Natural killer cell (primary cell): ENCODE data around the gene MCTP1. TPM values are rescaled to one million over a fixed set of nuclear protein-coding genes. Genes with fewer than 3 reads are reported as not detected.

Experiments
- ATAC-seq, 3 donors: fragments of 150-1000 bp in 2 of 3; fragments of 200-7000 bp in 1 of 3; cut with Tn5 transposase; 1 replicate in 1 of 3; 2 replicates in 2 of 3; pipeline ENCODE4 v1.10.0; 2021; ENCODE audit warnings: mild to moderate bottlenecking in 2 of 3, moderate library complexity in 2 of 3
- DNase-seq, 2 donors: peaks; one replicate each; pipeline versions ENCODE4 v3.0.0 to v3.0.0-alpha.2; 2013 to 2021; ENCODE audit warnings: mixed read lengths in 1 of 2
- H3K27ac ChIP-seq: one replicate; pipeline ENCODE4 v1.5.1; 2013; ENCODE audit warnings: mild to moderate bottlenecking, low read length
- H3K27me3 ChIP-seq: one replicate; pipeline ENCODE4 v1.6.1; 2013; ENCODE audit warnings: low read length; ENCODE audit not compliant: control insufficient read depth, insufficient read depth
- H3K36me3 ChIP-seq: one replicate; pipeline ENCODE4 v1.6.1; 2013; ENCODE audit warnings: low read length; ENCODE audit not compliant: control insufficient read depth, insufficient read depth
- H3K4me1 ChIP-seq: one replicate; pipeline ENCODE4 v1.6.1; 2013; ENCODE audit warnings: low read length; ENCODE audit not compliant: control insufficient read depth, insufficient read depth
- H3K4me3 ChIP-seq: one replicate; pipeline ENCODE4 v1.5.1; 2013; ENCODE audit warnings: low read length
- H3K9me3 ChIP-seq: one replicate; pipeline ENCODE4 v1.6.1; 2013; ENCODE audit warnings: low read length; ENCODE audit not compliant: control insufficient read depth, insufficient read depth
- H3K27ac Mint-ChIP-seq, 2 donors: one replicate each; pipeline ENCODE4 v1.8.0; 2022; ENCODE audit warnings: mild to moderate bottlenecking in 2 of 2, mixed read lengths in 2 of 2, moderate library complexity in 1 of 2
- H3K27me3 Mint-ChIP-seq, 2 donors: one replicate each; pipeline ENCODE4 v1.8.0; 2022; ENCODE audit warnings: low read depth in 2 of 2, mixed read lengths in 2 of 2
- H3K36me3 Mint-ChIP-seq: one replicate; pipeline ENCODE4 v1.8.0; 2022; ENCODE audit warnings: mixed read lengths
- H3K4me1 Mint-ChIP-seq, 2 donors: one replicate each; pipeline ENCODE4 v1.8.0; 2022; ENCODE audit warnings: mixed read lengths in 2 of 2
- H3K4me3 Mint-ChIP-seq: one replicate; pipeline ENCODE4 v1.8.0; 2022; ENCODE audit warnings: mild to moderate bottlenecking, moderate library complexity, mixed read lengths
- H3K9me3 Mint-ChIP-seq, 2 donors: one replicate each; pipeline ENCODE4 v1.8.0; 2022; ENCODE audit warnings: mixed read lengths in 2 of 2
- WGBS: methylation state at CpG from one replicate; pipeline ENCODE4 v1.1.7; 2013; ENCODE audit warnings: missing lambda C conversion rate; ENCODE audit not compliant: insufficient coverage; 5-methylcytosine and 5-hydroxymethylcytosine counted together
- intact Hi-C: fragments of 100-400 bp; cut with micrococcal nuclease; formaldehyde crosslinking; loops from one replicate; pipeline ENCODE4 v1.14.2; 2022
- total RNA-seq, 4 donors: library from RNA; stranded (reverse); fragments of 120-200 nt in 1 of 4; gene quantifications; one replicate each; pipeline versions ENCODE4 v1.2.3 to v1.2.4, GENCODE V29; 2013 to 2022
- TF ChIP-seq, protein P1 (sequence below): fragments of 200-600 bp; IDR thresholded peaks from one replicate; pipeline ENCODE4 v1.8.0; 2022; ENCODE audit warnings: antibody characterized with exemption

MCTP1 gene
- total RNA-seq, 3 donors from 2014 or later (not counting 1 experiment from before 2014, with no cell fraction given): 4.7 to 15.1 (median 9.8) TPM

GRCh38 chr5:95241635-95242034 lies 43.3 kb downstream of the MCTP1 start:
- H3K27ac Mint-ChIP-seq: no peak overlapping the region
- intact Hi-C loops: no loop called here
- H3K36me3 Mint-ChIP-seq: no peaks in the 10 kb centered on the region

GRCh38 chr5:95241161-95241560 lies 43.7 kb downstream of the MCTP1 start:
- Mint-ChIP-seq H3K36me3 (no peaks in the 10 kb centered on the region), H3K4me1 (no peaks in the 10 kb centered on the region), H3K9me3 (peaks cover 0 to 2% of the 10 kb centered on the region in 2 donors), H3K4me3 (no peak overlapping the region), H3K27me3 (peaks cover 6 to 7% of the 10 kb centered on the region in 2 donors), H3K27ac (no peak overlapping the region)
- ATAC-seq (no peak), DNase-seq (no peak)
- TF ChIP-seq, protein P1, sequence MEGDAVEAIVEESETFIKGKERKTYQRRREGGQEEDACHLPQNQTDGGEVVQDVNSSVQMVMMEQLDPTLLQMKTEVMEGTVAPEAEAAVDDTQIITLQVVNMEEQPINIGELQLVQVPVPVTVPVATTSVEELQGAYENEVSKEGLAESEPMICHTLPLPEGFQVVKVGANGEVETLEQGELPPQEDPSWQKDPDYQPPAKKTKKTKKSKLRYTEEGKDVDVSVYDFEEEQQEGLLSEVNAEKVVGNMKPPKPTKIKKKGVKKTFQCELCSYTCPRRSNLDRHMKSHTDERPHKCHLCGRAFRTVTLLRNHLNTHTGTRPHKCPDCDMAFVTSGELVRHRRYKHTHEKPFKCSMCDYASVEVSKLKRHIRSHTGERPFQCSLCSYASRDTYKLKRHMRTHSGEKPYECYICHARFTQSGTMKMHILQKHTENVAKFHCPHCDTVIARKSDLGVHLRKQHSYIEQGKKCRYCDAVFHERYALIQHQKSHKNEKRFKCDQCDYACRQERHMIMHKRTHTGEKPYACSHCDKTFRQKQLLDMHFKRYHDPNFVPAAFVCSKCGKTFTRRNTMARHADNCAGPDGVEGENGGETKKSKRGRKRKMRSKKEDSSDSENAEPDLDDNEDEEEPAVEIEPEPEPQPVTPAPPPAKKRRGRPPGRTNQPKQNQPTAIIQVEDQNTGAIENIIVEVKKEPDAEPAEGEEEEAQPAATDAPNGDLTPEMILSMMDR: no peak
- no peak overlapping the region for H3K27ac ChIP-seq
- intact Hi-C loops: no loop called here
- no peaks in the 10 kb centered on the region for H3K27me3 ChIP-seq
- no peaks in the 10 kb centered on the region for H3K9me3 ChIP-seq
- H3K4me1 ChIP-seq: no peaks in the 10 kb centered on the region
- H3K36me3 ChIP-seq: no peaks in the 10 kb centered on the region
- no peak overlapping the region for H3K4me3 ChIP-seq

More at GRCh38 chr5:95241635-95242034, 43.3 kb downstream of the MCTP1 start:
- WGBS: 7% methylated on average over 3 of the region's 3 CpGs
- H3K4me3 Mint-ChIP-seq: no peak overlapping the region
- H3K36me3 ChIP-seq: no peaks in the 10 kb centered on the region
- peaks cover 0 to 2% of the 10 kb centered on the region in 2 donors for H3K9me3 Mint-ChIP-seq
- peaks cover 7 to 8% of the 10 kb centered on the region in 2 donors for H3K27me3 Mint-ChIP-seq
- DNase-seq: no peak
- no peak for ATAC-seq
- H3K27me3 ChIP-seq: no peaks in the 10 kb centered on the region
- H3K4me1 ChIP-seq: no peaks in the 10 kb centered on the region
- H3K4me1 Mint-ChIP-seq: no peaks in the 10 kb centered on the region
- TF ChIP-seq, protein P1: no peak
- H3K4me3 ChIP-seq: no peak overlapping the region
- no peak overlapping the region for H3K27ac ChIP-seq
- no peaks in the 10 kb centered on the region for H3K9me3 ChIP-seq

- no peak overlapping the region for H3K27ac ChIP-seq
- 67% methylated on average over 10 of the region's 10 CpGs for WGBS
- H3K9me3 ChIP-seq: no peaks in the 10 kb centered on the region
- intact Hi-C loops: no loop called here
- H3K4me3 ChIP-seq: no peak overlapping the region
- Mint-ChIP-seq H3K9me3 (peaks cover 0 to 2% of the 10 kb centered on the region in 2 donors), H3K4me3 (no peak overlapping the region), H3K4me1 (no peaks in the 10 kb centered on the region), H3K36me3 (no peaks in the 10 kb centered on the region), H3K27me3 (peaks cover 5 to 7% of the 10 kb centered on the region in 2 donors), H3K27ac (no peak overlapping the region)
- no peaks in the 10 kb centered on the region for H3K4me1 ChIP-seq
- TF ChIP-seq, protein P1: no peak
- ATAC-seq (no peak), DNase-seq (no peak)
- no peaks in the 10 kb centered on the region for H3K36me3 ChIP-seq
- H3K27me3 ChIP-seq: no peaks in the 10 kb centered on the region
Measured at GRCh38 chr5:95238560-95239325, 46.2 kb downstream of the MCTP1 start.

DNA sequence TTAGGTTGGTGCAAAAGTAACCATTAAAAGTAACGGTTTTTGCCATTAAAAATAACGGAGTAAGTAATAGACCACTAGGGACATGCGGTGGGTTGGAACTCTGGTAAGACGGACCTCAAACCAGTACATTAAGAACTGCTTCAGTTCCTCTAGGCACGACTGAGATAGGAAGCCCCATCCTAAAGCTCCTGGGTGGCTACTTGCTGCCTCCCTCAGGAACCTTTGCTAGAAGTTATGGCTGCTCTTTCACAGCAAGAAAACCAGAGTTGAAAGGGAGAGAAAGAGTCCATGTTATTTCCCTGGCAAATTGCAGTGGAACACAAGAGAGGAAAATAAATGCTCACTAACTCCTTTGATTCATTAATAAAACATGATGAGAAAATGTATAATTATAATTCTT lies 47.6 kb downstream of the MCTP1 start:
- H3K36me3 Mint-ChIP-seq: no peaks in the 10 kb centered on the region

More for the DNA sequence above, 47.6 kb downstream of the MCTP1 start:
- H3K4me3 ChIP-seq: no peak overlapping the region
- 80% methylated on average over 5 of the region's 5 CpGs for WGBS
- H3K4me1 Mint-ChIP-seq: no peaks in the 10 kb centered on the region
- DNase-seq (no peak), ATAC-seq (no peak)
- no peaks in the 10 kb centered on the region for H3K4me1 ChIP-seq
- H3K27me3 Mint-ChIP-seq: no peaks in the 10 kb centered on the region
- H3K27me3 ChIP-seq: no peaks in the 10 kb centered on the region
- TF ChIP-seq, protein P1: no peak
- no peak overlapping the region for H3K27ac ChIP-seq
- no peak overlapping the region for H3K4me3 Mint-ChIP-seq
- H3K27ac Mint-ChIP-seq: no peak overlapping the region
- H3K36me3 ChIP-seq: no peaks in the 10 kb centered on the region
- intact Hi-C loops: loop anchor here (2.0 kb wide), 1 partner anchor 269 kb away; no protein-coding TSS in a partner anchor
- H3K9me3 Mint-ChIP-seq: no peaks in the 10 kb centered on the region
- no peaks in the 10 kb centered on the region for H3K9me3 ChIP-seq
